PFSK-1 (cell line): ENCODE data around the gene SLC43A2.

Source experiments
- FOXP2 ChIP-seq: optimal IDR thresholded peaks from 2 replicates; pipeline ENCODE3; 2011; ENCODE audit warnings: borderline replicate concordance, control low read depth, inconsistent platforms; ENCODE audit not compliant: insufficient read depth; ENCODE audit errors: extremely low read length, extremely low read depth
- POLR2AphosphoS5 ChIP-seq: IDR thresholded peaks from 2 replicates; pipeline ENCODE4 v1.6.1; 2012; ENCODE audit warnings: low read depth, mild to moderate bottlenecking, control low read depth, low read length, moderate library complexity
- REST ChIP-seq, 2 experiments: IDR thresholded peaks; 2 replicates each; pipeline versions ENCODE4 v1.6.1 to v1.8.0; 2011 to 2012; ENCODE audit warnings: low read depth in 2 of 2, low read length in 2 of 2, control low read depth in 1 of 2, inconsistent platforms in 1 of 2, mild to moderate bottlenecking in 1 of 2, moderate library complexity in 1 of 2; ENCODE audit not compliant: insufficient read depth in 1 of 2
- SIN3A ChIP-seq: IDR thresholded peaks from 2 replicates; pipeline ENCODE4 v1.6.1; 2012; ENCODE audit warnings: mild to moderate bottlenecking, low read length, moderate library complexity, borderline replicate concordance; ENCODE audit not compliant: insufficient read depth
- TAF1 ChIP-seq: IDR thresholded peaks from 2 replicates; pipeline ENCODE4 v1.6.1; 2012; ENCODE audit warnings: low read length, control low read depth, borderline replicate concordance; ENCODE audit not compliant: insufficient read depth

The SLC43A2 gene

DNA sequence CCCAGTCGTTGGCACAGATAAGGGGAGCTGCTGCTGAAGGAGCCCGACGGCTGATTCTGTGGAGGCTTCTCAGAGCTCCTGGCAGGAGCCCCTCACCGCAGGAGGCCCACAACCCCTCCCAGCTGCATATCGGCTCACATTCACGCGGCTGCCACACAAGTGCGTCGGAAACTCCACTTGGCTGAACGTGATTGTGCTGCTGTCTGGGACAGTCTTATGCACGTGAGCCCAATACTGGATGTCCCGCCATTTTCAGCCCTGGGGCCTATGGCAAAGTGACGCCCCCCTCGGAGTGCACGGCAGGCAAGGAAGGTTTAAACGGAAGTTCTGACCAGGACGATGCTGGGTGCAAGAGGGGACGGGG, 57.3 kb downstream of the SLC43A2 start:
- no peak for TF ChIP-seq SIN3A
- TF ChIP-seq TAF1: no peak
- no peak for TF ChIP-seq REST (IDR thresholded peaks at IDR 0.05; ENCODE audit: insufficient read depth in 1 of 2, low read depth in 2 of 2, low read length in 2 of 2)
- no peak for TF ChIP-seq POLR2AphosphoS5
- no peak for TF ChIP-seq FOXP2

DNA sequence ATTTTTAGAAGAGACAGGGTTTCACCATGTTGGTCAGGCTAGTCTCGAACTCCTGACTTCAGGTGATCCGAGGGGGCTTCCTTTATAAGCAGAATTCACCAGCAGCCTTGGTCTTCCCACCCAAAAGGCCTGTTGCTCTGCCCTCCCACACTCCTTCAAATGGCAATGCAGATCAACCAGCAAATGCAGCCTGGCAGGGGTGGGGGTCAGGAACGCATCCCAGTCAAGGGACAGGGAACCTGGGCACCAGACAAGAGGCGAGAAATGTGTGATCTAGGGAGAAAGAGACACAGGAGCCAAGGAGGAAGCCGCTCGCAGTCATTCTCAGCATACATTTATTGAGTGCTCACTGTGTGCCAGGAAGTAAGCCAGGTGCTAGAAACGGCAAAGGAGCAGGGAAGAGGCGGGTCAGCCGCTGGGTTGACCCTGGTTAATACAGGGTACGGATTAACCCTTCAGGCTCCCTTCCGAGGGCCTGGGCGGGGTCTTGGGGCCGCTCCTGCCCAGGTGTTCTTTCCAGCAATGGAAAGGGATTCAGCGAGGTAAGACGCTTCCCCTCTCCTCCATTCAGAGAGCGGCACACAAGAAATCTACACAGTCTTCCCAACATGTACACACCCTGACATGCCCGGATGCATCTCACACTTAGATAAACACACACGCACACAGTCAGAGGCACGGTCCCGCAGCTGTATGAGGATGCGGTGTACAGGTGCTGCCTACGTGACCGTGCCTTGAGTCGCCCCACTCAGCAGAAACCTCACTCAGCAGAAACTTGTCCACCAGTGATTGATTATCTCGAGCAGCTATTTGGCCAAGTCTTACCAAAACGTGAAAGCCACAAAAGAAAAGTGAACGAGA, 59.5 kb downstream of the SLC43A2 start:
- TF ChIP-seq POLR2AphosphoS5 (no peak), SIN3A (no peak), FOXP2 (peak; percentile 12), REST (IDR thresholded peaks at IDR 0.05; ENCODE audit: insufficient read depth in 1 of 2, low read depth in 2 of 2, low read length in 2 of 2) (no peak), TAF1 (no peak)

- TF ChIP-seq TAF1: no peak
- no peak for TF ChIP-seq FOXP2
- TF ChIP-seq SIN3A: no peak
- TF ChIP-seq REST (IDR thresholded peaks at IDR 0.05; ENCODE audit: insufficient read depth in 1 of 2, low read depth in 2 of 2, low read length in 2 of 2): no peak
- TF ChIP-seq POLR2AphosphoS5: no peak
Observed at GRCh38 chr17:1566505-1567199, 62.0 kb downstream of the SLC43A2 start.

DNA sequence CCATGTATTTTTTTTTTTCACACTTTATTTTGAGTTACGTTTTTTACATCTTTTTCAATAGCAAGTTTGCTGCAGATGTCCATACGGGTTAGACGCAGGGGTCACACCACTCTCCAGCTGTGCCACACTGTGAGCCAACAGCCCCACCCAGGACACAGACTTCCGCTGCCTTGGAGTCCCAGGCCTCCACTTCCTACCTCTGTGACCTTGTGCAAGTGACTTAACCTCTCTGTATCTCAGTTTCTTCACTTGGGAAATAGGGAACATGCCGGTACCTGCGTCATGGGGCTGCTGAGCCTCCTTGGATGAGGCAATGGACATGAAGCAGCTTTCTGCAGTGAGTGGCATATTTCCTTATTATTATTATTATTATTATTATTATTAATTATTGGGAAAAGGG, 62.8 kb downstream of the SLC43A2 start:
- no peak for TF ChIP-seq TAF1
- TF ChIP-seq REST (IDR thresholded peaks at IDR 0.05; ENCODE audit: insufficient read depth in 1 of 2, low read depth in 2 of 2, low read length in 2 of 2): no peak
- TF ChIP-seq FOXP2: no peak
- no peak for TF ChIP-seq POLR2AphosphoS5
- TF ChIP-seq SIN3A: no peak
